GM18870 (cell line): ENCODE results near the gene PLCH2.
A peak's percentile ranks its signal among the peaks of the same experiment; 100 is the strongest.

Source experiments
- ATAC-seq: cut with Tn5 transposase; IDR thresholded peaks from one replicate; pipeline ENCODE4 v1.9.1; 2021; ENCODE audit warnings: moderate library complexity; ENCODE audit not compliant: unreplicated experiment

PLCH2 gene

DNA sequence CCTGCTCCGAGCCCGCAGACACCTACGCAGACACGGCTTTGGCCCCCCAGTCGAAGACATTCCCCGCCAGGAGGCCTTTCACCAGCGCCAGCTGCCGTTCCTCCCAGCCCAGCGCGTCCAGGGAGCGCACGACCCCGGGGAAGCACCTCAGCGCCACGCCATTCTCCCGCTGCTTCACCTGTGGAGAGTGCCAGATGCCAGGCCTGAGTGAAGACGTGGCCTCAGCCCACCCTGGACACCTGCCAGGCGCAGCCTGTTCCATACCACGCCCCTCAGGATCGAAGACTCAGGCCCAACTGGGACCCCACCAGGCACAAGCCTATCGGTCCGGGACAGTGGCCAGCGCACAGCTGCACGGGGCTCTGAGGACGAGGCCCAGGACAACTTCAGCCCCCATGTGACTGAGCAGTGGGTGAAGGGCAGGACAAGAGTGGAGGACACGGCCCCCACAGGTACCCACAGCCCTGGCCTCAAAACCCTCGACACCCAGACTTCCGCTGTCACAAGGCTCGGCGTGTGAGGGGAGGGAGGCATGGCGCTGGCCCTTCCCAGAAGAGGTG is 36.9 kb downstream of the PLCH2 start:
- no peak for ATAC-seq

- no peak for ATAC-seq
Observed at GRCh38 chr1:2513939-2514652, 38.0 kb downstream of the PLCH2 start.

DNA sequence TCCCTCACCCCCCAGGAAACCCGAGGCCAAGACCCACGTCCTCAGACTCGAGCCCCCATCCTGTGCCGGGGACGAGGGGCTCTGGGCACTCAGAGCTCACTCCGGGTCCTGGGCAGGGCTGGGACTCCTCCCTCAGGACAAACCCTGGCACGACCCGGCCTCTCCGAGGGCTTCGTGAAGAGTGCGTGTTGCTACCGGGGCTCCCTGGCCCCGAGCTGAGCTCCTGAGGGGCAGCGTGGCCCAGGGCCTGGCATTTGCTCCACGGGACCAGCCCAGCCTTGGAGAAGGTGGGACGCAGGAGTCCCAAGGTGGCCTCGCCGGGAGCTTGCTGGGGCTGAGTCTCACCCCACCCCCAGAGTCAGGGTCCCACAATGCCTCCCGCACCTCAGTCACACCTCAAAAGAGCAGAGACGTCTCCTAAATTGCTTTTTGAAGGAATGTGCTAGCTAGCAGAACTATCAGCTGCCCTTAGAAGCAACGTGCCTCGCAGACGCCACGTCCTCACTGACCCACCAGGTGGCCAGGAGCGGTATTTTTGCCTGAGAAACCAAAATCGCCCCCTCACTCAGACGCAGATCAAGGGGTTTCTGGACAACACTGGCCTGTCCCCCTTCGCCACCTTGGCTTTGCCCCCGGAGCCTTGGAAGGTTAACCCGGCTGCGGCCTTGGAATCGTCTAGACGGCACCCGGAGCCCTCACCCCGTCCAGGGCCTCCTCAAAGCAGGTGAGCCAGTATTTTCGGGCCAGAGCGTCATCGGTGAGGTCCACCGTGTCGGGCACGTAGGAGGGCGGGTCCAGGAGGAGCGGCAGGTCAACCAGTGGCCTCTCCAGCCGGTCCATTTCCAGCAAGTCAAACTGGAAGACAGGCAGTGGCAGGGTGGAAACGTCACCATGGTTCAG is 39.0 kb downstream of the PLCH2 start:
- no peak for ATAC-seq

GRCh38 chr1:2515763-2516080 is 39.6 kb downstream of the PLCH2 start:
- no peak for ATAC-seq

DNA sequence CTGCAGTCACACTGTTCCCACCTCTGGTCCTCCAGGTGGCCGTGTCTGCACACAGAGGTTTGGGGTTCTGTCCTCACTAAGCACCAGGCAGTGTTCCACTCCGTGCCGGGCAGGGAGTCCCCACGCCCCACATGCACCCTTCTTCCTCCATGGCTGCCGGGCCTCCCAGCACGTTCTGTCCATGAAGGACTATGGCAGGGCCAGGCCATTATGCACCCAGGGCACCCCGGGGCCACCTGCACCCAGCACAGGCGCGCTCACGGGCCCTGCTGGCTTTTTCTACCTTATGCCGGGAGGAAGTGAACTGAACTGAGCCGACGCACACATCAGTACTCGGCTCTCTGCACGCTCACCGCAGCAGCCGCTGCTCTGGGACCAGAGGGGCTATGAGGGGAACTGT is 40.0 kb downstream of the PLCH2 start:
- ATAC-seq = no peak

DNA sequence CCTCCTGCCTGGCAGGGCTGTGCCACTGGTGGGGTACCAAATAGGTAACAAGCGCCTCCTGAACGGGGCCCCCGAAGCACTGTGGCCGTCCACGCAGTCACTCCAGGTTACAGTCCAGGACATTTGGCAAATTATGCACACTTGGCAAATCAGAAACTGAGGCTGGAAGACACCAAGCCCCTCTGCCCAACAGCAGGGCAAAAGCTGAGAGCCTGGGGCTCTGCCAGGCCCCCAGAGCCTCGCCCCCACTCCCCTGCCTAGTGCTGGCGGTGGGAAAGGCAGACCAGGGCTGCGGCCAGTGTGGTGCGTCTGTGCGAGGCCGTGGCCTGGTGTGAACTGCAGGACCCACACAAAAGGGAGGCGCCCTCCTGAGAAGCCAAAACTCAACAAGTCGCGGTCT is 40.9 kb downstream of the PLCH2 start:
- ATAC-seq = no peak

GRCh38 chr1:2517966-2518365 is 41.9 kb downstream of the PLCH2 start:
- no peak for ATAC-seq

DNA sequence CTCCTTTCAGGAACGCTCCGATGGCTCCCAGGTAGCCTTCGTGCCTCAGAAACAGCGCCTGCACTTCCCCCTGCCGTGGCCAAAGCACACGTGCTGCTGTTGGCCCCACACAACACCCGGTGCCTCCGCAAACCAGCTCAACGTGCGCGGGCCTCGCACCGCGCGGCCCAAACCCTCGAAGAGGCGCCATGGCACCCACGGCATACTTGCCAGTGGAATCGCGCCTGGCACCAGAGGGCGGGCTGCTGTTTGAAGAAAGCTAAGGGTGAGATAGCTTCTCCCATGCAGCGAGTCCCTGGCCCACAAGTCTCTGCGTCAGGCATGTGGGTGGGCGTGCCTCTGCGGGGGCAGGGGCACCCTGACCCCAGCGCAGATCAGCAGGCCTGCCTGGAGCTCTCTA is 42.4 kb downstream of the PLCH2 start:
- no peak for ATAC-seq

DNA sequence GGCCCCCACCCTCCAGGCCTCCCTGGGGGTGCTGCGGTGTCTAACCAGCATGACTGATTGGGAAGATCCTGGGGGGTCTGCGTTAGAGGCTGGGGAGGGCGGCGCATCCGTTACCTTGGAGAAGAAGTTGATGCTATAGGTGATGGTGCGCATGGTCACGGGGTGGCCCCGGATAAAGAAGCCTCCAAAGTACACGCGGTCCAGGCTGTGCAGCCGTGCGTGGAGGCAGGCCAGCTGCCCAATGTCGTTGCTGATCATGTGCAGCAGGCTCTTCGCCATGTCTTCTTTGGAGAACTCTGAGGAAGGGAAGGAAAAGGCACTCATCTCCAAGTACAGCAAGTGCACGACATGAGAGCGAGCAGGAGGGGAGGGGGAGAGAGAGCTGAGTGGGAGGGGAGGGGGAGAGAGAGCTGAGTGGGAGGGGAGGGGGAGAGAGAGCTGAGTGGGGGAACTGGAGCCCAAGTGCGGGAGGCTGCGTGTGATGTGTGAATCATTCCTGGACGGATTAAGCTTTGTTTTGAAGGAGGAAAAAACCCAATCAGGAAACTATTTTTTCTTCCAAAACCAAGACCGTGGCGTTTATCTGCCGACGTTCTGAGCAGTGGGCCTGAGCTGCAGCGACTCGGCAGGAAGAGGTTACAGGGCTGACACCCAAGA is 43.1 kb downstream of the PLCH2 start:
- no peak for ATAC-seq

DNA sequence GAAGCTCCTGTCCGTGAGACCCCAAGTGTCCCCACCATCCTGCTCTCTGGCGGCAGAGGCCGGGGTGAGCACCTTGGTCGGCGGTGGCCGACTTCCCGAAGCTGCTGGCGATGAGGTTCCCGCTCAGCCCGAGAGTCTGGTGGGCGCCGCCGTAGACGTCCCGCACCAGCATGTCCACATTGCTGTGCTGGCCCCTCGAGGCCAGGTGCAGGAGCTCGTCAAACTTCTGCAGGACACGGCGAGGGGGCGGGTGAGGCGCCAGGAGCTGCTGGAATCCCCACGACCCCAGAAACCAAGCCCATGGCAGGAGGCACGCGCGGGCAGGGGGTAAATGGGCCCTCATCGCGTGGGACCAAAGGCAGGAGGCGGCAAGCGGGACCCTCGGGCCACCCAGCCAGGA is 43.6 kb downstream of the PLCH2 start:
- ATAC-seq = no peak

- ATAC-seq = no peak
Observed at GRCh38 chr1:2520206-2520605, 44.1 kb downstream of the PLCH2 start.

- ATAC-seq = no peak
Observed at GRCh38 chr1:2520806-2521205, 44.7 kb downstream of the PLCH2 start.

- ATAC-seq = no peak
Observed at GRCh38 chr1:2522230-2522629, 46.1 kb downstream of the PLCH2 start.

DNA sequence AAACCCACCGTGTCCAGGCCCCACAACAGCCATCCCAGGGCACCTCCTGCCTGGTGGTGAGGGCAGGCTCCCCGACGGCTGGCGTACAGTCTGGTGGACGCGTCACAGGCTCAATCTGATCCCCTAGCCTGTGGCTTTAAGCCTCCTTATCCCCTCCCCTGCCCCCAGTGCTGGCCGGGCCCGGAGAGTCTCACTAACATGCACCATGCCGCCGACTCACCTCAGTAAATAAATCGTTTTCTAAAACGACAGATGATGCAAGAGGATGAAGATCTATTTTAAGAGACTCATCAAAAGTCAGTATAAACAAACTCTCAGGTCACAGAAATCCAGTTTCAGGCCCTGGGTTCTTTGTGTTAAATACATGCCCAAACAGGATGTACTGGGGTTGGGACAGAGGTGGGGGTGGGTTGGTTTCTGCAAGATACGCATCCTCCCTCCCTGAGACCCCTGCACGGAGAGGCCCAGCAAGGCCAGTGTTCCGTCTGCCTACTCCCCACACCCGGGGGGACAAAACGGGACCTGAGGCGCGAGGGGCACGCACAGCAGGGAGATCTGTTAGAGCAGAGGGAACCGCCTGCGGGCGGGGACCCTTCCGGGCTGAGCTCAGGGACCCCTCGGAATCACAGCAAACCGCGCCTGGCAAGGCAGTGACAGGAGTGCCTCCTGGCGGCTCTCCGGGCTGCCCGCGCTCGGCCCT is 47.3 kb downstream of the PLCH2 start:
- ATAC-seq = no peak

- ATAC-seq = no peak
Observed at GRCh38 chr1:2523891-2524609, 48.0 kb downstream of the PLCH2 start.

GRCh38 chr1:2525572-2525919 is 49.5 kb downstream of the PLCH2 start:
- no peak for ATAC-seq

GRCh38 chr1:2525920-2526823 is 50.1 kb downstream of the PLCH2 start, which contains the start of gene PANK4:
TSS of gene PANK4 (minus strand) at chr1:2526596. CDS start at chr1:2526587, 9 bp downstream.
- ATAC-seq = peak; percentile 69

DNA sequence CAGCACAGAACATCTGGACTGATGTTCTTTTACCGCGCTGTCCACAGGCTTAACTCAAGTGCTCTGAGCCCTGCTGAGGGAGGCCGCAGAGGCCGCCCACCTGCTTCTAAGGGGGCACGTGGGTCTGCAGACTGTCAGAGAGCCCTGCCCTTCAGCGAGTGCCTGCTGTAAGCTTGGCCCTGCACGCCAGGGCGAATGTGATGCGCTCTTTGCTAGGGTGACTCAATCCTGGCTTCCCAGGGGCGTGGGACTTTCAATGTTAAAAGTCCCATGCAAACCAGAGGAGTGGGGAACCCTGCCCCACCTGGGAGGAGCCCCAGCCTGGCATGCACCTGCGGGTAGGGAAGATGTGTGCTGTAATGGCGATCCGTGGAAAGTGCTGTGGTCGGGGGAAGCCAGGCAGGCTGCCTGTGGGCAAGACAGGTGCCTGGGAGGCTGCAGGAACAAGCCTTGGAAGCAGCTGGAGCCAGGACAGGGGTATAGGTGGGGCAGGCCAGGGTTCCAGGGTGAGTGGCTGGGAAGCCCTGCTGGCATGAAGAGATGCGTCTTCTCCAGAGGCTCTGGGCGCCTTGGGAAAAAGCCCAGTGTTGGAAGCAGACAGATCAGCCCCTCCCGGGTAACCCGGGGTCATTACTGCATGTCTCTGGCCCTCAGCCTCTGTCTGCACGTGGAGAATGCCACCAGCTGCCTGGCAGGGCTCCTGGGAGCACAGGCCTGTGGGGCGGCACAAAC is 50.9 kb downstream of the PLCH2 start:
- peak; percentile 43 for ATAC-seq

DNA sequence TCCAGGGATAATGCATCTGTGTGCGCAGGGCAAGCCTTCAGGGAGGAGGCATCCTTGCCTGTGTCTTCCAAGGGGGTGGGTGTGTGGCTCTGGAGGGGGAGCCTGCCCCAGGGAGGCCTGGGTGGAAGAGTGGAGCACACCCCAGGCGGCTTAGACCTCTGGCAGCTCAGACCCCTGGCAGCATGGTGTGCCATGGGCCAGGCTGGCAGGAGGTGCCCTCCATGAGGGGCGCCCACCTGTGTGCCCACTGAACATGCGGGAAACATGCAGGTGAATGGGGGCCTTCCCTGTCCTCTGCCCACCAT is 51.4 kb downstream of the PLCH2 start:
- ATAC-seq = no peak
